GM11168 (cell line): Measurements from ENCODE around the gene TEAD1.

Experiments used
- in situ Hi-C: fragments of 300-500 bp; cut with MboI; formaldehyde crosslinking; loops from one replicate; pipeline ENCODE4 v1.12.0; 2022; ENCODE audit warnings: low sequenced_read_pairs; ENCODE audit not compliant: unreplicated experiment

Gene TEAD1

GRCh38 chr11:12705874-12706273 lies 31.7 kb downstream of the TEAD1 start:
- in situ Hi-C loops: no loop called here

GRCh38 chr11:12706545-12707499 lies 32.6 kb downstream of the TEAD1 start:
- in situ Hi-C loops: no loop called here

GRCh38 chr11:12707500-12707880 lies 33.3 kb downstream of the TEAD1 start:
- in situ Hi-C loops: no loop called here

GRCh38 chr11:12711496-12711895 lies 37.3 kb downstream of the TEAD1 start:
- in situ Hi-C loops: no loop called here

GRCh38 chr11:12712132-12712531 lies 37.9 kb downstream of the TEAD1 start:
- in situ Hi-C loops: no loop called here

GRCh38 chr11:12715131-12715530 lies 40.9 kb downstream of the TEAD1 start:
- in situ Hi-C loops: no loop called here

- in situ Hi-C loops: no loop called here
These were observed 41.7 kb downstream of the TEAD1 start for GRCh38 chr11:12715941-12716340.

GRCh38 chr11:12716816-12717215 lies 42.6 kb downstream of the TEAD1 start:
- in situ Hi-C loops: no loop called here

- in situ Hi-C loops: no loop called here
These were observed 43.6 kb downstream of the TEAD1 start for GRCh38 chr11:12717851-12718291.

GRCh38 chr11:12719221-12719620 lies 45.0 kb downstream of the TEAD1 start:
- in situ Hi-C loops: no loop called here

GRCh38 chr11:12721816-12722604 lies 47.8 kb downstream of the TEAD1 start:
- in situ Hi-C loops: no loop called here

GRCh38 chr11:12723421-12724300 lies 49.4 kb downstream of the TEAD1 start:
- in situ Hi-C loops: no loop called here

- in situ Hi-C loops: no loop called here
These were observed 50.3 kb downstream of the TEAD1 start for GRCh38 chr11:12724301-12725054.

GRCh38 chr11:12725055-12725862 lies 51.0 kb downstream of the TEAD1 start:
- in situ Hi-C loops: no loop called here

- in situ Hi-C loops: no loop called here
These were observed 51.9 kb downstream of the TEAD1 start for GRCh38 chr11:12725863-12726682.

GRCh38 chr11:12727563-12728211 lies 53.5 kb downstream of the TEAD1 start:
- in situ Hi-C loops: no loop called here

GRCh38 chr11:12728417-12728816 lies 54.2 kb downstream of the TEAD1 start:
- in situ Hi-C loops: no loop called here
